ENCODE results near the gene CSMD2. TPM values are rescaled to one million over a fixed set of nuclear protein-coding genes. Genes with fewer than 3 reads are reported as not detected.
"Not testable (repeated sequence)": the region's sequence is repeated elsewhere in the genome, so short reads cannot be mapped to it uniquely, and the experiment has no call there.

Gene CSMD2
- total RNA-seq, 2 experiments from 2014 or later: not detected

DNA sequence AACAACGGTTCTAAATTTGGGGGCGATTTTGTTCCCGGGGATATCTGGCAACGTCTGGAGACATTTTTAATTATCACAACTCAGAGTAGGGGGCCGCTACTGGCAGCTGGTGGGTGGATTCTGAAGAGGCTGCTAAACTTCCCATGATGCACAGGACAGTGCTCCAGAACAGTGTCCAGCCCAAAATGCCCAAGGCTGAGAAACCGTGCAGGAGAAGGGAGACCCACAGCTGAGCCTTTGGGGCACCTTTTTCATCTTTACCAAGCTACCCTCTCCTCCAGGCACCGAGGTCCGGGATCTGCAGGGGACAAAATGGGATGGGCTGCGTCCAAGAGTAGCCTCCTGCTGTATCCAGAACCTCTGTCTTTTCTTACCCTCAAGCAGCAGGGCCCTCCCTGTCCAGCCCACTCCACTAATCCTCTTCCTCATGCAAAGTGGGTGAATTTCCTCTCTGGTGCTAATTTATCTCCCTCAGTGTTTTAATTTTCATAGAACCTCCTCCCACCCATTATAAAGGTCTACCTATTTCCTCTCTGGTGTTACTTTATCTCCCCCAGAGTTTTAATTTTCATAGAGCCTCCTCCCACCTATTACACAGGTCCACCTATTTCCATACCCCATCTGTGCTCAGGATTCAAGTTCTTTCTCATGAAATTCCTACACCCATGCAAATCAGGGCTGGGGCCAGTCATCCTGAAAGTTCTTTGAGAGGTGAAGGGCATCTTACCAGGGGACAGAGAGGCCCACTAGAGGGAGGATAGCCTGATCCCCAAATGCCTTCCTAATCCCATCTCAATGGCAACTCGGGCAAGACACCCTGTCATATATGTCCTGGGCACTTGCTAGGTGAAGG, 42.7 kb downstream of the CSMD2 start:
- POLR2A ChIA-PET: no interaction called here

DNA sequence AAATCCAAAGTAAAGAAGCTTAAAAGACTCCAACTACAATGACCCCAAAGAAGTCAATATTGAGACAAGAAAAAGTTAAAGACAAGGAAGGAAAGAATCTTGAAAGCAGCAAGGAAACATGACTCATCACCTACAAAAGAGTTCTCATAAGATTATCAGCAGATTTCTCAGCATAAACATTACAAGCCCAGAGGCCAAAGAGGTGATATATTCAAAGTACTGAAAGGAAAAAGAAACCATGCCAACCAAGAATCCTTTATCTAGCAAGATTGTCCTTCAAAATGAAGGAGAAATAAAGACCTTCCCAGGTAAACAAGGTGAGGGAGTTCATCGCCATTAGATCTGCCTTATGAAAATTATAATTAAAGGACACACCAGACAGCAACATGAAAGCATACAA, 49.8 kb downstream of the CSMD2 start:
- ChIA-PET CTCF (no interaction called here), POLR2A (no interaction called here)

More for the DNA sequence above, 42.7 kb downstream of the CSMD2 start:
- CTCF ChIA-PET: no interaction called here

DNA sequence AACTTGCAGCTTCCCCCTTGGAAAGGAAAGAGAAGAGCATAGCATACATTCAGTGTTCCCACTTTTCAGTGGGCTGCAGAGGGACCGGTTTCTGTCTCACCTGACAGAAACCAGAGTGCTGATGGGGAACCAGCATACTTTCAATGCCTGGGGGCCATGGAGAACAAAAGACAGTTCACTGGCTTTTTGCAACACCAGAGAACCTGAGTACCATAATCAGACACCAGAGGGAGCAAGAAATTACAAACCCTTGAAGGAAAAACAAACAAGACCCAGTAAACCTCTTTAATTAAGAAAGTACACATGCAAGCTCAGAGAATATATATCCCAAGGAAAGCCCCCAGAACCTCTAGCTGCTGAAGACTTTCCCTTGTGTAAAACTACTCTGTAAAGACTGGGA, 51.1 kb downstream of the CSMD2 start:
- POLR2A ChIA-PET: no interaction called here
- CTCF ChIA-PET: no interaction called here

DNA sequence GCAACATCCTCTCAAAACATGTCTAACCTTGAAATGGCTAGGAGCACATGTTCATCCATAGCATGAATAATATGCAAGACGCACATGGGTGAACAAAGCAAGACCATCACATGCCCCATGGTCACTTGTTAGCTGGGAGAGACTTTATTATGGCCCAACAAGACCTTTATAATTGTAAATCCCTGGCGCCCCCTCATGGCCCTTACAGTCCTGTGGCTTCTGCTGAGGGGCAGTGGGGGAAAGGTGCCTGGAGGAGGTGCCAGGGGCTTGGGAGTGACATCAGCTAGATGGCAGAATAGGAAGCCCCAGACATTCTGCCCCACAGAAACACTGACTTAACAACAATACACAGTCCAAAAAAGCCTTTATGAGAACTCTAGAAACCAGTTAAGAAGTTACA, 51.7 kb downstream of the CSMD2 start:
- ChIA-PET POLR2A (no interaction called here), CTCF (no interaction called here)

DNA sequence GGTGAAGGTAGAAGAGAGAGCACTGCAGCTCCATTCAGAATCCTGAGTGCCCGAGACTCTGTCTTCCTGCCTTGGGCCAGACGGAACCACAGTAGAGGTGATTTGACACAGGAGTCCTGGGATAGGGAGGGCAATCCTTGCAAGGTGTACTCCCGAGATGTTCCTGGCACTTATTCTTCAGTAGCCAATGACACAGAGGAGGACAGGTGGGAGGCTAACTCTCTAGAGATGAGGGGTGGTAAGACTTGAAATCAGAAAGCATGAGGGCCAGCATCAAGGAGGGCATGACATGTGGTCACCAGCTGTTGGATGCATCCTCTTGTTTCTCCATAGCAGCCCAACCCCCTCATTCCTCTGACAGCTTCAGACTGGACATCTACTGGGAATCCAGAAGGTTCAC, 56.3 kb downstream of the CSMD2 start:
- CTCF ChIA-PET: no interaction called here
- POLR2A ChIA-PET: no interaction called here

DNA sequence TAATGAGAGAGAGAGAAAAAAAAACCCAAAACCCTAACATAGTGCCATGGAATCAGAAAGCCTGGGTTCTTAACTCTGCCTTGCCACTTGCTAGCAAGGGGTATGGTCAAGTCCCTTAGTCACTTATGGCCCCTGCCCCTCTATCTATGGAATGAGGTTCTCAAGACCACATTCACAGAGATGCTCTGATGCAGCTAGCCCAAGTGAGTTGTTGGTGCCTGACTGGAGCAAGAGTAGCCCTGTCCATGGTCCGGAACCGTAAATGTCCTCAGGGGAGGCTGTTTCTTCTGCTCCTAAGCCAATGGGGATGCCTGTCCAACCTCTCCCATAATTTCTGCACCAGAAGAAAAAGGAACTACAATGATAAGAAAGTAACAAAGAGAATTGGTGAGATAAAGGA, 56.8 kb downstream of the CSMD2 start:
- ChIA-PET POLR2A (no interaction called here), CTCF (no interaction called here)

DNA sequence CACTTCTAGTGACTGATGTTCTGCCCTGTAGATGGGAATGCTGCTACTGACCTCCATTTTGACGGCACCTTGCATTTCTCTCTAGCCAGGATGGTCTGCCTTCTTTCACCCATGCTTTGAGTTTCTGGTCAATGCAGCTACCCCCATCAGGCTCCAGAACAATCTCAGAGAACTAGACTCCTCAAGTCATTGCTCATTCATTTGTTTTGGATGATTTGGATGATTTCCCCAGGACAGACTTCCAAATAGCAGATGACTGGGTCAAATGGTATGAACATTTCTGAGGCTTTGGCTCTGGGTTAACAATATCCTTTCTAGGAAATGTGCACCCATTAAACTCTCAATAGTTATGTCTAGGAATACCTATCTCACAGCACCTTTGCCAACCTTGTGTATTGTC, 63.9 kb downstream of the CSMD2 start:
- POLR2A ChIA-PET: no interaction called here

DNA sequence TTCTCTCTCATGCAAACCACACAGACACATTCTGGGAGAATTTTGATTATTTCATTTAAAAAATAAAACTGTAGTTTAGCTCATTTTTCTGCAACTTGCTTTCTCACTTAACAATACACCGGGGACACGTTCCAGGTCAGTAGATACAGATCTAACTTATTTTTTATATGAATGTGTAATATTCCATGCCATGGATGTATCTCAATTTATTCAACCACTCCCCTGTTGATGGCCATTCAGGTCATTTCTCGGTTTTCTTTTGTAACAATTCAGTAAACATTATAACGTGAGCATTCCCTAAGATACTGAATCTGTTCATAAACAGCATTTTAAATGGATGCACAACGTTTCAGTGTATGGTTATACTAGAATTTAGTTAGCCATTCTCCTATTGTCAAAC, 64.7 kb downstream of the CSMD2 start:
- ChIA-PET POLR2A (no interaction called here), CTCF (no interaction called here)

More for the DNA sequence above, 63.9 kb downstream of the CSMD2 start:
- CTCF ChIA-PET: no interaction called here

DNA sequence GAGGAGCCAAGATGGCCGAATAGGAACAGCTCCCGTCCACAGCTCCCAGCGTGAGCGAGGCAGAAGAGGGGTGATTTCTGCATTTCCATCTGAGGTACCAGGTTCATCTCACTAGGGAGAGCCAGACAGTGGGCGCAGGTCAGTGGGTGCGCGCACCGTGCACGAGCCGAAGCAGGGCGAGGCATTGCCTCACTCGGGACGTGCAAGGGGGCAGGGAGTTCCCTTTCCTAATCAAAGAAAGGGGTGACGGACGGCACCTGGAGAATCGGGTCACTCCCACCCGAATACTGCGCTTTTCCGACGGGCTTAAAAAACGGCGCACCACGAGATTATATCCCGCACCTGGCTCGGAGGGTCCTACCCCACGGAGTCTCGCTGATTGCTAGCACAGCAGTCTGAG, 72.6 kb downstream of the CSMD2 start:
- POLR2A ChIA-PET, CTCF ChIA-PET: not testable (repeated sequence)

DNA sequence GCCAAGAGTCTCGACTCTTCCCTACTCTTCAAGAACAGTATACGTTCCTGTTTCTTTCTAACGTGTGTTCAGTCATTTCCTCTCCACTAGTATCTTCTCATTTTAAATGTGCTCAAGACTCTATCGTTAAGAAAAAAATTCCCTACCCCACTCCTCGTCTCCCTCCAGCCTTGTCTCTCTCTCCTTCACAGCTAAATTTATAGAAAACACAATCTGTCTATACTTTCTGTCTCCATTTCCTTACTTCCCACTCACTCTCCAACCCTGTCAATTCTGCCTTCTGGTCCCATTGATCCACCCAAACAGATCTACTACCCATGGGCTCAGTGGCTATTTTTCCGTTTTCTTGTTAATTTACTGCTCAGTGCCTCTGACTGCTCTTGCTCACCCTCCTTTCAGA, 75.3 kb downstream of the CSMD2 start:
- ChIA-PET CTCF (no interaction called here), POLR2A (no interaction called here)

DNA sequence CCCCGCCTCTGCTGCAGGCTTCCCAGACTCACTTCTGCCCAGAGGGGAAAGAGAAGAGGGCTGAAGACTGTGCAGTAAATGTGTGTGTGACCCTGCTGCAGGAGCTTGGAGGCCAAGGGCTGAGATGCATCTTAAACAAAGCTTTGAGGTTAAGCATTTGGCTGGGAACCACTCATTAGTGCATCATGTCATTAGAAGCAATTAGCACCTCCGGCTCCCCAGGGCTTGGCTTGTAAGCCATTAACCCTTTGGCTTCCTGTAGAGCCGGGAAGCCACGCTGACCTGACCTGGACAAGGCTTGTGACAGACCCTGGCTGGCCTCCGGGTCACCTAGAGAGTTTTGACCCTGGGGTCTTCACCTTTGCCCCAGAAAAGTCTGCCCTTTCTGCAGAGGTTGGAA, 77.0 kb downstream of the CSMD2 start:
- CTCF ChIA-PET: no interaction called here
- POLR2A ChIA-PET: no interaction called here

DNA sequence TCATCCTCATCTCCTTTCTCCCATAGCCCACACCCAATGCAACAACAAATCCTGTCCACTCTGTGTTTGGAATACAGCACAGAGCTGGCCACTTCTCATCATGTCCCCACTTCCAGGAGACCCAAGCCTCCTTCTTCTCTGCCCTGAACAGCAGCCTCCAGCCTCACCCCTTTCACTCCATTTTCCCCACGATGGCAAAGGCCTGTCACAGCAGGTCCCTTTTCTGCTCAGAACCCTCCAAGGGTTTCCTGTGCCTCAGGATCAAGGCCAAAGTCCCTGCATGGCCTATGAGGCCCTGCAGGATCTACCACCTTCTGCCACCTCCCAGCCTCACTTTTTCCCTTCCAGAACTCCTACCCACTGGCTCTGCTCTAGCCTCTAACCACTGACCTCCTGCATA, 78.5 kb downstream of the CSMD2 start:
- CTCF ChIA-PET: no interaction called here
- POLR2A ChIA-PET: no interaction called here

DNA sequence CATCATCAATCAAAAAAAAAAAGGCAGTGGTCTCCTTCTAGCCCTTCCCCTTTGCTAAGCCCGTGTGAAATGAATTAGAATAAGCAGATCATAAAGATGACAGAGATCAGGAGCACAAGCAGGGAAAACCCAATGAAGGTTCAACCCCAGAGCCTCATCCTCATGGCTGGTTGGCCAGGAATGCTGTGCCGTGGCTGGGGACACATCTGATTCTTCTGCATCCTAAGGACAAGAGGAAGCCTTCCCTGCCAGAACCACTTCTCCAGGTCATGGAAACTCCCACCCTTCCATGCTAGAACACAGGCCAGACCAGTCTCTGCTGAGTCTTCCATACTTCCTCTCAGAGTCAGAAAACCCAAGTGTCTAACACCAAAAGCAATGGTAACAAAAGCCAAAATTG, 81.1 kb downstream of the CSMD2 start:
- ChIA-PET CTCF (no interaction called here), POLR2A (no interaction called here)

DNA sequence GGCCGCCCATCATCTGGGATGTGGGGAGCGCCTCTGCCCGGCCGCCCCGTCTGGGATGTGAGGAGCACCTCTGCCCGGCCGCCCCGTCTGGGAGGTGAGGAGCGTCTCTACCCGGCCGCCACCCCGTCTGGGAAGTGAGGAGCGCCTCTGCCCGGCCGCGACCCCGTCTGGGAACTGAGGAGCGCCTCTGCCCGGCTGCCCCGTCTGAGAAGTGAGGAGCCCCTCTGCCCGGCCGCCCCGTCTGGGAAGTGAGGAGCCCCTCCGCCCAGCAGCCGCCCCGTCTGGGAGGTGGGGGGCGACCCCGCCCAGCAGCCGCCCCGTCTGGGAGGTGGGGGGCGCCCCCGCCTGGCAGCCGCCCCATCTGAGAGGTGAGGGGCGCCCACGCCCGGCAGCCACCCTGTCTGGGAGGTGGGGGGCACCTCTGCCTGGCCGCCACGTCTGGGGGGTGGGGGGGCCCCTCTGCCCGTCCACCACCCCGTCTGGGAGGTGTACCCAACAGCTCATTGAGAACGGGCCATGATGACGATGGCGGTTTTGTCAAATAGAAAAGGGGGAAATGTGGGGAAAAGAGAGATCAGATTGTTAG, 82.9 kb downstream of the CSMD2 start:
- CTCF ChIA-PET, POLR2A ChIA-PET: not testable (repeated sequence)

DNA sequence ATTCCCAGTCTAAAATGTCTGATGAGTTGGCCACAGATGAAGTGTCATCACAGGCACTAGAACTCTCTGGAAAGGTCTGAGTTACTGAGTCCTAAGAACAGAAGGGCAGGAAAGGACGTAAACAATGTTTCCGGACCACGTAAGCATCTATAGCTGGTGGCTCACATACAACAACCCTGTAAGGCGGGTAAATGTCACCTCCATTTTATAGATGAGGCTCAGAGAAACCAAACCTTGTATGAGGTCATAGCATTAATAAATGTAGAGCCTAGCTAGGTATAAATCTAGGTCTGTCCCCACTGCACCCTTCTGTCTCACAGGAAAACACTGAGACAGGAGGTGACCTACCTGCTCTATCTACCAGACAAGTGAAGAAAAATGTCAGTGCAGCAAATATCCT, 86.6 kb downstream of the CSMD2 start:
- CTCF ChIA-PET: no interaction called here
- POLR2A ChIA-PET: no interaction called here

DNA sequence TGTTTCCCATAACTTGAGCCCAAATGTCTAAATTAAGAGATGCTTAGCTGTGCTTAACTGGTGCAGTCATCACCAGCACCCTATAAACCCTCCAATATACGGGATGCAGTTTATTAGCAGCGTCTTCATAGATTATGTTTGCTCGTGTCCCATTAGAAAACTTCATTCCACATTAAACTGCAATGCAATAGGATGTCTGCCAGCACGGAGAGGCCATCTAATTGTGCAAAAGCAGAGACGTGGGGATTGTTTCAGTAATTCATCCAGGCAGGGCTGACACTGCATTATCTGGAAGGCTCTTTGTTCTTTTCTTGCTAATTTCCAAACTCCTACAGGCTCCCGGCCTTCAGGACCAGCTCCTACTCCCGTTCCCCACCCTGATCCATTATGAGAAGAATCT, 89.5 kb downstream of the CSMD2 start:
- ChIA-PET POLR2A (no interaction called here), CTCF (no interaction called here)

DNA sequence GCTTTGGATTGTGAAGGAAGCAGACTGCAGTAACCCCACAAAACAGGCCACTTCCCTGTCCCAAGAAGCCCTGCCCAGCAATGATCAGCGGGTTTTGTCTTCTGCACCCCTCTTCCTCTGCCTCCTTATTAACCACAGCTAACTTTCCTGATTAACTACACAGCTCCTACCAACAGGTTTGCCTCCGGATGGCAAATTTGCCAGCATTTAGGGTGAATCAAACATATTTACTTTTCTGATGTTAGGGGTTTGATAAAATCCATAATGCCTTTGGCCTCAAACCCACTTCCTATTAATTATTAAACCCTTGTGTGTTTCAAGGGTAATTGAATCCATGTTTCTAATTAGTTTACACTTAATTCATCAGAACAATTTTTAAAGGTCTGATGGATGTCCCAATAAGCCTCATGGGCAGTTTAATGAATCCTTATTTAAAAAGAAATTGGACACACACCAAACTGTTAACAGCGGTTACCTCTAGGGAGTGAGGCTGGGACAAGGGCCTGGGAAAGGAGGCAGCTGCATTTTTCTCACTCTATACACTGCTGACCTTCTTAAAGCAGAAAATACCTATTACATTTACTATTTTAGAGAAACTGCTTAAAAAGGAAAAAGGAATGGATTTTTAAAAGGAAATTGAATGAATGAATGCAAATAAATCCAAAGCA, 91.9 kb downstream of the CSMD2 start:
- ChIA-PET CTCF (no interaction called here), POLR2A (no interaction called here)

DNA sequence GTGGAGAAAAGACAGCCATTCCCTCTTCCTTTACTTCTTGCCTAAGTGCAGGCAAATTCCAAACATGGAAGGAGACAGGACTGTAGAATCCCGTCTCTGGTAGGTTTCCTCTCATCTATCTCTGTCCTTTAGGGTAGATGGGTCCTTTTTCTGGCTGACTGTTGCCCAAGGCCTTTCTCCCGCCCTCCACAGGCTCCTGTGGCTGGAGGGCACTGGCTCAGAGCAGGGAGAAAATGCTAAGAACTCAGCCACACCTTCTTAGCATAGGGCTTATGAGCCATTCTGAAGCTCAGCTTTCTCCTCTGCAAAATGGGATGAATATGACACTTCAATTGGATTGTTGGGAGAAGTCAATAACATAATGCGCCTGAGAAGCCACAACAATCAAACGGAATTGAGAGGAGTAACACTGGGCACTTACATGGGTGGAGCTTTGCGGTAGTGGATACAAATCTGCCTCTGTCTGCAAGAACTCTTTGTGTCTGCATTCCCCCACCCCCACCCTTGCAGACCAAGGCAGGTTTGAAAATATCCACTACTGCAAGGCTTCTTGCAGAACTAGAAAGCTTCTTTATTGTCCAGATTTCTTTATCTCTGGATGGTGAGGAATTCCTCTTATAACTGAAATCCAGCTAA, 94.7 kb downstream of the CSMD2 start:
- ChIA-PET CTCF (no interaction called here), POLR2A (no interaction called here)

DNA sequence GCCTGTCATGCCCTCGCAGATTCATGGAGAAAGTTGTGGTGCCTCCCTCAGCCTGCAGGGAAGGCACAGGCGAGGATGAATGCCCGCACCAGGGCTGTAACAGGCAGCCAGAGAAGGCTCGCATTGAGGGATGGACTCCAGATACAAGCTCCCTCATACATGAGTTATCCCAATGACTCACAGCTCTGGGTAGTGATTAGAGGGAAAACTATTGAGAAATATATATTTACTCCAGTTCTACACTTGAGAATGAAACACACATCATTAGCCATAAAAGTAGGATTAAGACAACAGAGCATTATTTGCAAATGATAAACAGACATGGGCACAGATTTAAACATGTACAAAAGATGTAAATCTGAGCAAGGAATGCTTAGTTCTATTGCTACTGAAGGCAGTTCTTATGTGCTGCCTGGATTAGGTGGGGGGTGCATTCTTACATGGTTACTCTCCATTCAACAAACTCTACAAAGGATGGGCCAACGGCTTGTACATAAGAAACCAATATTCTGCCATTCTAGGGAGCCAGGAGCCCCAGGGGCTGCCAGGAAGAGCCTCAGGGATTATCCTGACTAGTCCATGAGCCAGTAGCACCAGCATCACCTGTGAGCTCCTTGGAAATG, 97.9 kb downstream of the CSMD2 start:
- CTCF ChIA-PET: no interaction called here

DNA sequence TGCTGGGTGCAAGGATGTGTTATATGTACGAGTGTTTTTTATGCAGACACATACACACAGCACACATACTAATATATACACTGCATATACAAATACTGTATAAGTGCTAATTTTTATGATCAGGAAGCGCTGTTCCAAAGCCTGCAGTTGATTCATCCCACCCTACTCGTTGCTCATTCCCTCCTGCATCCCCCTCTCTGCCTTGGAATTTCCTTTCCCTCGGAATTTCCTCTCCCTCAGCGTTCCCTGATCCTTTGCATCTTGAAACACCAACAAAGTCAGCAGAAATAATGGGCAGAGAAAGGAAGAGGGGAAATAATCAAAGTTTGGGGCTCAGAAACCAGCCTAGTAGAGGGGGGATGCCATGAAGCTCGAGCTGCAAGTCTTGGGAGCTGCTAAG, 98.9 kb downstream of the CSMD2 start:
- CTCF ChIA-PET: no interaction called here
- POLR2A ChIA-PET: no interaction called here

More for the DNA sequence above, 97.9 kb downstream of the CSMD2 start:
- POLR2A ChIA-PET: no interaction called here

DNA sequence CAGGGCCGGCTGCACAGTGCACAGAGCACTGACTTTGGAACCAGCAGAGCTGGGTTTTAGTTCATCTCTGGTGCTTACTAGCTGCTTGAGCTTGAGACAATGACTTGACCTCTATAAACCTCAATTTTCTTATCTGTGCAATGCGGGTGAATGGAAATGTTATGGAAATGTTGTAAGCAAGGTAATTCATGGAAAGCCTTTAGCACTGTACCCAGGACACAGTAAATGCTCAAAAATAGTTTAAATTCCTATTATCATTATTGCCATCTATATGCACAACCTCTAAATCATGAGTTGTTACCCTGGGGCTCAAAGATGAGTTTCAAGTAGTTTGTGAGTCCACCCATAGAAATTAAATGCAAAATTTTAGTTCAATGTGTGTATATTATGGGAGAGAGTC, 99.5 kb downstream of the CSMD2 start:
- POLR2A ChIA-PET: no interaction called here
- CTCF ChIA-PET: interaction anchor here (0.6 kb wide), 1 partner anchor 473 kb away, joined by 3 read pairs; no protein-coding TSS in a partner anchor

Measured in activated CD8-positive, alpha-beta memory T cell treated with anti-CD3 and anti-CD28 coated beads for 36 hours (primary cell).